ENCODE measurements around the gene USP53. TPM values are rescaled to one million over a fixed set of nuclear protein-coding genes. Genes with fewer than 3 reads are reported as not detected.

USP53 gene
- total and polyA plus RNA-seq, 2 of the 13 experiments (the other 11 are each of a cell fraction or from before 2014, with no cell fraction given) = 5.3 to 8.1 TPM

GRCh38 chr4:119300101-119300978, 87.8 kb downstream of the USP53 start (continued):
- TF ChIP-seq ZNF501 (CRISPR knock-in tag; IDR thresholded peaks at IDR 0.05) = peak; percentile 93
- TF ChIP-seq DZIP1 (CRISPR knock-in tag; IDR thresholded peaks at IDR 0.05) = peak; percentile 86; the same call in 1 of the 2 replicates
- peak; percentile 83; the same call in 1 of the 2 replicates for TF ChIP-seq ZSCAN22 (CRISPR knock-in tag; IDR thresholded peaks at IDR 0.05)
- TF ChIP-seq ZNF207 (IDR thresholded peaks at IDR 0.05; ENCODE audit: borderline replicate concordance) = no peak
- TF ChIP-seq ZNF703 (CRISPR knock-in tag; IDR thresholded peaks at IDR 0.05; ENCODE audit: borderline replicate concordance) = no peak
- peak; percentile 60; the same call in 1 of the 2 replicates for TF ChIP-seq KLF6 (CRISPR knock-in tag; IDR thresholded peaks at IDR 0.05)
- no peak for TF ChIP-seq U2AF1 (optimal IDR thresholded peaks at IDR 0.05; ENCODE audit: low read depth, low read length)
- TF ChIP-seq ZNF777 (CRISPR knock-in tag; IDR thresholded peaks at IDR 0.05) = no peak
- peak; percentile 72; the same call in 1 of the 2 replicates for TF ChIP-seq RFXAP (CRISPR knock-in tag; IDR thresholded peaks at IDR 0.05; ENCODE audit: borderline replicate concordance)
- no peak for TF ChIP-seq SP1 (IDR thresholded peaks at IDR 0.05)
- peak; percentile 56 for TF ChIP-seq SP1 (CRISPR knock-in tag; IDR thresholded peaks at IDR 0.05)
- no peak; the same call in 1 of the 2 replicates for TF ChIP-seq ZBTB43 (CRISPR knock-in tag; conservative IDR thresholded peaks at IDR 0.05)
- TF ChIP-seq ZNF451 (CRISPR knock-in tag; IDR thresholded peaks at IDR 0.05) = peak; percentile 32; the same call in 1 of the 2 replicates
- TF ChIP-seq ZNF773 (CRISPR knock-in tag; IDR thresholded peaks at IDR 0.05; ENCODE audit: borderline replicate concordance) = 0 out of 2 replicates have a peak, but pooled peaks have one; percentile 23
- TF ChIP-seq SRSF4 (IDR thresholded peaks at IDR 0.05; ENCODE audit: low read depth, low read length, poor library complexity, severe bottlenecking) = no peak
- peak; percentile 71; the same call in 1 of the 2 replicates for TF ChIP-seq BCL3 (CRISPR knock-in tag; IDR thresholded peaks at IDR 0.05)
- no peak for TF ChIP-seq EZH2 (conservative IDR thresholded peaks at IDR 0.05; ENCODE audit: low read depth, low read length)
- no peak for TF ChIP-seq CREB3 (CRISPR knock-in tag; IDR thresholded peaks at IDR 0.05)
- peak; percentile 89; the same call in 1 of the 2 replicates for TF ChIP-seq ZBTB20 (CRISPR knock-in tag; IDR thresholded peaks at IDR 0.05; ENCODE audit: borderline replicate concordance, low read depth)
- TF ChIP-seq IKZF5 (CRISPR knock-in tag; IDR thresholded peaks at IDR 0.05) = peak; percentile 94
